OCI-LY7 (cell line): ENCODE results near the gene ZNF771. TPM values are rescaled to one million over a fixed set of nuclear protein-coding genes. Genes with fewer than 3 reads are reported as not detected.
A peak's percentile ranks its signal among the peaks of the same experiment; 100 is the strongest.

Source experiments
- BruUV-seq: library from RNA; stranded (reverse); fragments of 400-500 nt; replicated peaks from 2 replicates; lab custom pipeline; 2021; lab: Mats Ljungman, UMichigan
- CTCF ChIA-PET: fragments of 300-600 bp; sonication (Branson Sonifier 250); formaldehyde crosslinking; loops from one replicate; lab custom pipeline; 2022; ENCODE audit warnings: antibody characterized with exemption; ENCODE audit not compliant: unreplicated experiment; lab: Charles Lee
- POLR2A ChIA-PET: fragments of 300-600 bp; sonication (Branson Sonifier 250); formaldehyde crosslinking; loops from one replicate; lab custom pipeline; 2022; ENCODE audit warnings: antibody characterized with exemption; lab: Charles Lee
- DNase-seq: peaks from one replicate; pipeline ENCODE4 v3.0.0-alpha.2; 2015; ENCODE audit warnings: low spot score
- H2AFZ ChIP-seq: fragments of 200-600 bp; sonication (generic), shearing (Covaris generic); 2 replicates; pipeline ENCODE4 v1.6.1; 2014; ENCODE audit warnings: mild to moderate bottlenecking, antibody characterized with exemption, low read length, moderate library complexity
- H3K27ac ChIP-seq: fragments of 200-600 bp; sonication (generic); 2 replicates; pipeline ENCODE4 v1.5.1; 2014; ENCODE audit warnings: mixed run types, low read depth, mild to moderate bottlenecking, moderate library complexity, low read length, inconsistent platforms; ENCODE audit not compliant: poor library complexity, severe bottlenecking
- H3K36me3 ChIP-seq: fragments of 200-600 bp; sonication (generic); 2 replicates; pipeline ENCODE4 v1.6.1; 2014; ENCODE audit warnings: mild to moderate bottlenecking, antibody characterized with exemption, low read length, moderate library complexity, mixed read lengths; ENCODE audit not compliant: insufficient read depth
- H3K4me1 ChIP-seq: fragments of 200-600 bp; sonication (generic); 2 replicates; pipeline ENCODE4 v1.5.1; 2014; ENCODE audit warnings: mild to moderate bottlenecking, low read length; ENCODE audit not compliant: insufficient read depth, poor library complexity, severe bottlenecking
- H3K4me2 ChIP-seq: fragments of 200-600 bp; sonication (generic); 2 replicates; pipeline ENCODE4 v1.6.1; 2014; ENCODE audit warnings: mild to moderate bottlenecking, low read length
- H3K4me3 ChIP-seq: fragments of 200-600 bp; sonication (generic); 2 replicates; pipeline ENCODE4 v1.5.1; 2014; ENCODE audit warnings: mild to moderate bottlenecking, low read depth, low read length; ENCODE audit not compliant: poor library complexity, severe bottlenecking
- H3K79me2 ChIP-seq: fragments of 200-600 bp; sonication (generic); 2 replicates; pipeline ENCODE4 v1.6.1; 2016; ENCODE audit warnings: low read depth, mild to moderate bottlenecking, low read length, moderate library complexity, mixed read lengths; ENCODE audit not compliant: insufficient read depth
- H3K9me2 ChIP-seq: fragments of 200-600 bp; sonication (generic); 2 replicates; pipeline ENCODE4 v1.6.1; 2016; ENCODE audit warnings: mild to moderate bottlenecking, low read length, mixed read lengths; ENCODE audit not compliant: insufficient read depth
- H3K9me3 ChIP-seq: fragments of 200-600 bp; sonication (generic); 2 replicates; pipeline ENCODE4 v1.6.1; 2014; ENCODE audit warnings: mild to moderate bottlenecking, mixed run types, low read length, mixed read lengths
- H4K20me1 ChIP-seq: fragments of 200-600 bp; sonication (generic); 2 replicates; pipeline ENCODE4 v1.6.1; 2014; ENCODE audit warnings: mild to moderate bottlenecking, antibody characterized with exemption, low read length, moderate library complexity, mixed read lengths; ENCODE audit not compliant: insufficient read depth
- EZH2phosphoT487 ChIP-seq: fragments of 200-600 bp; sonication (generic); IDR thresholded peaks from 2 replicates; pipeline ENCODE4 v1.6.1; 2018; ENCODE audit warnings: low read depth, borderline replicate concordance, mild to moderate bottlenecking, mixed run types, antibody characterized with exemption, low read length, moderate library complexity, mixed read lengths
- intact Hi-C: fragments of 100-400 bp; cut with micrococcal nuclease; formaldehyde crosslinking; loops from one replicate; pipeline ENCODE4 v1.10.0; 2022; ENCODE audit not compliant: unreplicated experiment
- total RNA-seq, 2 experiments: library from RNA; depleted of rRNA in 1 of 2; stranded (reverse); fragments of >200 nt in 1 of 2; shearing (Covaris generic) in 1 of 2; gene quantifications; 2 replicates each; pipeline ENCODE4 v1.2.3, GENCODE V29; 2014 to 2022
- TF ChIP-seq, protein P1 (sequence below): fragments of 200-600 bp; sonication (generic); conservative IDR thresholded peaks from 2 replicates; pipeline ENCODE4 v1.5.1; 2014; ENCODE audit warnings: mild to moderate bottlenecking, antibody characterized with exemption, low read length, moderate library complexity, mixed read lengths

ZNF771 gene
- total RNA-seq, 2 experiments from 2014 or later = 6.4 to 10.8 TPM

GRCh38 chr16:30438835-30439234 lies 31.4 kb downstream of the ZNF771 start:
- Histone ChIP-seq H3K36me3 (peaks cover 16% of the 10 kb centered on the region), H4K20me1 (peaks cover 8% of the 10 kb centered on the region; the same call in 1 of the 2 replicates), H3K4me1 (peaks cover 29% of the 10 kb centered on the region), H3K4me3 (no peak overlapping the region), H3K9me2 (no peaks in the 10 kb centered on the region), H3K27ac (no peak overlapping the region), H3K79me2 (peaks cover 13% of the 10 kb centered on the region), H2AFZ (no peak overlapping the region), H3K4me2 (no peak overlapping the region), H3K9me3 (no peaks in the 10 kb centered on the region)
- intact Hi-C loops = no loop called here
- ChIA-PET CTCF (no interaction called here), POLR2A (interaction anchor here (0.6 to 0.7 kb wide), 2 partner anchors 8 to 131 kb away, joined by 3 read pairs; no protein-coding TSS in a partner anchor)
- no peak for DNase-seq
- TF ChIP-seq, protein P1, sequence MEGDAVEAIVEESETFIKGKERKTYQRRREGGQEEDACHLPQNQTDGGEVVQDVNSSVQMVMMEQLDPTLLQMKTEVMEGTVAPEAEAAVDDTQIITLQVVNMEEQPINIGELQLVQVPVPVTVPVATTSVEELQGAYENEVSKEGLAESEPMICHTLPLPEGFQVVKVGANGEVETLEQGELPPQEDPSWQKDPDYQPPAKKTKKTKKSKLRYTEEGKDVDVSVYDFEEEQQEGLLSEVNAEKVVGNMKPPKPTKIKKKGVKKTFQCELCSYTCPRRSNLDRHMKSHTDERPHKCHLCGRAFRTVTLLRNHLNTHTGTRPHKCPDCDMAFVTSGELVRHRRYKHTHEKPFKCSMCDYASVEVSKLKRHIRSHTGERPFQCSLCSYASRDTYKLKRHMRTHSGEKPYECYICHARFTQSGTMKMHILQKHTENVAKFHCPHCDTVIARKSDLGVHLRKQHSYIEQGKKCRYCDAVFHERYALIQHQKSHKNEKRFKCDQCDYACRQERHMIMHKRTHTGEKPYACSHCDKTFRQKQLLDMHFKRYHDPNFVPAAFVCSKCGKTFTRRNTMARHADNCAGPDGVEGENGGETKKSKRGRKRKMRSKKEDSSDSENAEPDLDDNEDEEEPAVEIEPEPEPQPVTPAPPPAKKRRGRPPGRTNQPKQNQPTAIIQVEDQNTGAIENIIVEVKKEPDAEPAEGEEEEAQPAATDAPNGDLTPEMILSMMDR = no peak
- no peak for TF ChIP-seq EZH2phosphoT487
- no TSS peak for BruUV-seq

GRCh38 chr16:30439720-30440348 lies 32.4 kb downstream of the ZNF771 start:
- Histone ChIP-seq H3K27ac (no peak overlapping the region), H3K79me2 (peaks cover 23% of the 10 kb centered on the region), H3K9me3 (no peaks in the 10 kb centered on the region), H4K20me1 (peaks cover 18% of the 10 kb centered on the region), H2AFZ (no peak overlapping the region), H3K36me3 (peaks cover 26% of the 10 kb centered on the region), H3K4me1 (peaks cover 39% of the 10 kb centered on the region), H3K4me2 (no peak overlapping the region), H3K4me3 (no peak overlapping the region), H3K9me2 (no peaks in the 10 kb centered on the region)
- CTCF ChIA-PET = no interaction called here
- DNase-seq = no peak
- intact Hi-C loops = no loop called here
- TF ChIP-seq EZH2phosphoT487 = no peak
- TF ChIP-seq, protein P1 = no peak
- POLR2A ChIA-PET = interaction anchor here (0.7 to 1.3 kb wide), 2 partner anchors 130 to 171 kb away, joined by 3 to 4 read pairs; partner anchors contain the start of gene ZNF689
- no TSS peak for BruUV-seq

DNA sequence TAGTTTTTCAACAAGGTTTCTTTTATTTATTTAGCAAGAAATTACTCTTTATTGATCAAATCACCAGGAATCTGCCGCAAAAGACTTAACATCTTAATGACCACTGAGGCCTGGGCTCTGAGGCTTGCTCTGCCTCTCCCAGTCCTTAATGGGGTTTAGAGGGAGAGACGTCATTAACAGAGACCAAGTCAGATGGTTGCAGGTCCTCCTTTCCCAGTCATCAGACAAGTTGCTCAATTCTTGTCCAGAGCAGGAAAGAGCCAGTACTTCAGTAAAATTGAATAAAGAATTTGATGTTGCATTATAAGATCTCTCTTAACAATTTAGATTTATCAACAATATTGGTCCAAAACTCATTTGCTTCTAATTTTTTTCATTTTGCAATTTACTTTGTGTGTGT lies 36.2 kb downstream of the ZNF771 start:
- Histone ChIP-seq H4K20me1 (peaks cover 22% of the 10 kb centered on the region), H3K4me1 (peaks cover 47% of the 10 kb centered on the region), H3K9me3 (no peaks in the 10 kb centered on the region), H3K4me2 (peak overlapping the region; percentile 84), H3K79me2 (peaks cover 30% of the 10 kb centered on the region), H3K27ac (no peak overlapping the region), H2AFZ (no peak overlapping the region), H3K9me2 (no peaks in the 10 kb centered on the region), H3K36me3 (peaks cover 33% of the 10 kb centered on the region), H3K4me3 (peak overlapping the region; percentile 86)
- BruUV-seq = no TSS peak
- TF ChIP-seq, protein P1 = no peak
- TF ChIP-seq EZH2phosphoT487 = no peak
- CTCF ChIA-PET = no interaction called here
- no peak for DNase-seq
- intact Hi-C loops = no loop called here
- POLR2A ChIA-PET = no interaction called here
